D721Med (cell line): ENCODE data around the gene RFX3.

Source experiments
- DNase-seq: peaks from one replicate; pipeline ENCODE4 v3.0.0; 2011; ENCODE audit warnings: low spot score; ENCODE audit not compliant: insufficient read length
- FAIRE-seq: peaks from 2 replicates; lab custom pipeline; 2011; peaks lifted over from hg19 to GRCh38; lab: Jason Lieb, UNC
- CTCF ChIP-seq: IDR thresholded peaks from 2 replicates; pipeline ENCODE4 v1.5.1; 2012; ENCODE audit warnings: mild to moderate bottlenecking, control low read depth; ENCODE audit not compliant: insufficient read depth; ENCODE audit errors: missing control alignments

The RFX3 gene

GRCh38 chr9:3296536-3296935, 229.3 kb downstream of the RFX3 start:
- FAIRE-seq (no peak), DNase-seq (no peak)
- TF ChIP-seq CTCF: no peak

DNA sequence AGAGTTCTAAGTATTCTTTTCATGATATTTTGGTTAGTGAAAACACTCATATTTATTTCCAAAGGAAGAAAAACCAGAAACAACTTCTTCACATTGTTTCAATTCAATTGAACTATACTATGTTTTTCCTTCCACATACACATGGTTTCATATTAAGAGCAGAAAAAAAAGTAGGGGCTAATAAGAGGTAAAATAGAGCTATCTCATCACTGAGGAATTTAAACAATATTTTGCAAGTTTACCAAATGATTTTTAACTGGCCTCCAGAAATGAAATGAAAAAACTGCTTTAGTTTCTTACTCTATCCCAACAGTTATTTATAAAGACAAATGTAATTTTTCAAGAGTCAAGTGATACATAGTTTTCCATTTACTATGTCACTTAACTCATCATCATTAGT, 233.5 kb downstream of the RFX3 start:
- FAIRE-seq (no peak), DNase-seq (no peak)
- no peak for TF ChIP-seq CTCF

GRCh38 chr9:3290231-3290840, 235.5 kb downstream of the RFX3 start:
- TF ChIP-seq CTCF: no peak
- FAIRE-seq: no peak

DNA sequence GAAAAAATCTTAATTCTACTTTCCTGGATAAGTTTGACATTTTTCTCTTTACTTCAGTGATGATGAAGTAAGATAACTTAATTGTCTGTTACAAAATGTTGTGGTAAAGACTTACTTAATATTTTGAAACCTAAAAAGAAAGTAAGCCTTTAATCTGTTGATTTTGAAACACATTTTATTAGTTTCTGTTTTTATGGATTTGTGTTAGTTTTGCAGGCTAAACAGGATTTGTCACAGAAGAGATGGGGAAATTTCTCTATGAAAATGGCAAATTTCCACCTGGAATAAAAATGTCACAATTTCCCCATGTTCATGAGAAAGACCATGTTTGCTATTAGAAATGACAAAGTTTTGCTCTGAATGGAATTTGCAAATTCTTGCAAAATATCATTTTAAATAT, 237.1 kb downstream of the RFX3 start:
- FAIRE-seq: no peak
- no peak for DNase-seq
- no peak for TF ChIP-seq CTCF

More at GRCh38 chr9:3290231-3290840, 235.5 kb downstream of the RFX3 start:
- DNase-seq: no peak

DNA sequence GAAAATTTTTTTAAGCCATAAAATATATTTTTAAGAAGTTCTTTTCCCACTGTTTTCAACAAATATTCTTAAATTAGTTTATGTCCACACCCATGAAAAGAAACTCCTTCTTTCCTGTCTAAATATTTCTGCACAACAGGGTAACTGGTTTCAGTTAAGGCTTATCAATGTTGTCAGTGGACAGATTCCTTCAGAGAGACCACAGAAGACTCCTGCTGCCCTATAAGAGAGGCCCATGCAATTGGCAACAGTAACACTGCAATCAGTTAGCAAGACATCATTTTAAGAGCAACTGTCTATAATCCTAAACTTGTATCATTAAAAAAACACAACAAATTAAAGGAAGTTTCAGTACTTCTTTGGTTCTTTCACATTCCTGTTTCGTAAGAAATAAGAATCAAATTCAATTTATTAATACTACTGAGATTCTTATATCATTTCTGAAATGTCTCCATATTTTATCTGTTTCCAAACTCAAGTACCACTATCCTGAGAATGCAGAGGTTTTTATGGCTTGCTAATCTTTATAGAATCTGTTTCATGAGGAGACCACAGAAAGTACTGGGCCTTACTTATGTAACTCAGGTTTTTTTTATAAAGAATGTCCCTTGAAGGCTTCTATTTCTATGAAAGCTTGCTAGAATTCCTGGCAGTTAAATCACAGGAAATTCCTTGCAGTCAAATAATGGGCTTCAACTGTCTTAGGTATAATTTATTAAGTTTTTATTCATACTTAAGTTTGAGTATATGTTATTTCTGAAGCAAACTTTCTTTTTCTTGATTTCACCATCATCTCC, 240.2 kb downstream of the RFX3 start:
- FAIRE-seq (no peak), DNase-seq (no peak)
- TF ChIP-seq CTCF: no peak

DNA sequence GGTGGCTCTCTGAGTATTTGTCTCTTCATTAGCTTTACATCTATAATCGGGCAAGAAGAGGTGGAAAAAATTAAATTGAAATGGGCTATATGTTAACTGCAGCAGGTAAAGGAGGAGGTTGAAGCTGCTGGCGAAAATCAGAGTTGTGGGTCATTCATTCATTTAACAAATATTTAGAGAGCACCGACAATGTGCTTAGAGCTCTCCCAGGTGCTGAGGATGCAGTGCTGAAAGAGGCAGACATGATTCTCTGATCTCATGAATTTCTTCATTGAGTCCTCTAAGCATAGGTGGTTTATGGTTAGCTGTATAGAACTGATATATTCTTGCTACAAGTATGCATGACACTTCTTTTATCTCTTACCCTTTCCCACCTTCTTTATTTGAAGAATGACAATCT, 243.4 kb downstream of the RFX3 start:
- no peak for TF ChIP-seq CTCF
- DNase-seq: no peak
- no peak for FAIRE-seq

DNA sequence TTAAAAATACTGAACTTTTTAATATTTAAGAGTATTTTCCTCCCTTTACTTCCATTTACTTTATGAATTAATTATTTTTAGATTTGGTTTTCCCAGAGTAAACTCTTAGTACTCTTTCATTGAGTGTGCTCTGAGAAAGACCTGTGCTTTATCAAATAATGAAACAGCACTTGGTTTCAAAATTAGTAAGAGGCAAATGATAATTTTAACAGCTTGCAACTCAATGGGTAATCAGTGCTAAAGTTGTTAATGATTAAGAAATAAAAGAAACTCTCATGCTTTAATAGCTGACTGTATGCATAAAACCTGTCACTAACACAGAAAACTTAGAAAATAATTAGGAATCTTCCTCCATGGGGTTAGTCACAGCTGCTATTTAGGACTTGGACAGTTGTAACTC, 244.4 kb downstream of the RFX3 start:
- no peak for TF ChIP-seq CTCF
- DNase-seq (no peak), FAIRE-seq (no peak)
